GM15510 (cell line): ENCODE results near the gene NSUN7.

Source experiments
- POLR2A ChIP-seq: IDR thresholded peaks from 3 replicates; pipeline ENCODE4 v1.6.1; 2011; ENCODE audit warnings: borderline replicate concordance; ENCODE audit not compliant: insufficient read length; ENCODE audit errors: extremely low read depth

Gene NSUN7

DNA sequence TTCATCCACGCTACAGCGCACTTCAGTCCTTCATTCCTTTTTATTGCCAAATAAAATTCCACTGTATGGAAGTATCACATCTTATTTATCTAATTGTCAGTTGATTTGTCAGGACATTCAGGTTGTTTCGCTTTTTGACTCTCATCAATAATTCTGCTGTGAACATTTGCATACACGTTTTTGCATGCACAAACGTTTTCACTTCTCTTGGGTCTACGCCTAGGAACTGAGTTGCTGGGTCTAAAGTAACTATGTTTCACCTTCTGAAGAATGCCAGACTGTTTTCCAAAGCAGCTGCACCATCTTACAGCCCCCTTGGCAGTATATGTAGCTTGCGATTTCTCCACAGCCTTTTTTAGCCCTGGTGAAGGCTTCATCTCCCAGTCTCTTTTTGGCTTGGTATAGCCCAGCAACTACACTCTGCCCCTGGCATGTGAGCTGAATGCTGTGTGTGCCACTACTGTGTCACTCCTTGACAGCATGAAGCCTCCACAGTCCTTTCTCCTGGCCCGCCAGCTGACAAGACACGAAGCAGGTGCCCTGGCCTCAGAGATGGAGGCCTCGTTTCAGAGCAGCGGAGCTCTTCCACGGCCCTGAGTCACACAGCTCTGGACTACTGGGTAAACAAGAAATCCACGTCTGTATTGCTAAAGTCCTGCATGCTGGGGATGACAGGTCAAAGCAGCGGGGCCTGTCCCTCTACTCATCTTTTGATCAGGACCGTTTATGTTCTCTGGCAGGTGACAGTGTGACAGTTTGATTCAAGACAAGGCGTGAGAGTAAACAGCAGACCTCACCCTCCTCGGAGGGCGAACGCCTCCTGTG, 75.5 kb downstream of the NSUN7 start:
- TF ChIP-seq POLR2A, result no peak

DNA sequence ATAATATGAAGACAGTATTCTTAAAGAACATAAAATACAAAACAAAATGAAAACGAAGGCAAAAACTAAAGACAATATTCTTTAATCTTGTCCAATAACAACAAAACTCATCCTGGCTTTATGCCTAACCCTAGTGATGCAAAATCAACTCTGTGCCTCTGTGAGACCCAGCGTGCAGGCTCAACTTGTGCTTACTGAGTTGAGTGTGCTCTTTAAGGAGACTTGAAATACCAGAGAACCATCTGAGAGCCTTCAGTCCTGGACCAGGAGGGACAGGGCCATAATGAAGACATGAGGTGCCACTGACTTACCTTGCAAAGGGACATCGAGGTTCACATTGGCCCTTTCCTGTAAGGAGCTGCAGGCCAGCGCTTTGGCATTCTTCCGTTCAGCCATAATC, 77.1 kb downstream of the NSUN7 start:
- TF ChIP-seq POLR2A, result no peak

DNA sequence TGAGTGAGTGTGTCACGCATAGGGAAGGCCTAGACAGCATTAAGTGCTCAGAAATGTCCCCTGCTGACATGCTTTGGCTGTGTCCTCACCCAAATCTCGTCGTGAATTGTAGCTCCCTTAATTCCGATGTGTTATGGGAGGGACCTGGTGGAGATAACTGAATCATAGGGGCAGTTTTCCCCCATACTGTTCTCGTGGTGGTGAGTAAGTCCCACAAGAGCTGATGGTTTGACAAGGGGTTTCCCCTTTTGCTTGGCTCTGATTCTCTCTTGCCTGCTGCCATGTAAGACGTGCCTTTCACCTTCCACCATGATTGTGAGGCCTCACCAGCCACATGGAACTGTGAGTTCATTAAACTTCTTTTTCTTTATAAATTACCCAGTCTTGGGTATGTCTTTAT, 78.0 kb downstream of the NSUN7 start:
- TF ChIP-seq POLR2A, result no peak

DNA sequence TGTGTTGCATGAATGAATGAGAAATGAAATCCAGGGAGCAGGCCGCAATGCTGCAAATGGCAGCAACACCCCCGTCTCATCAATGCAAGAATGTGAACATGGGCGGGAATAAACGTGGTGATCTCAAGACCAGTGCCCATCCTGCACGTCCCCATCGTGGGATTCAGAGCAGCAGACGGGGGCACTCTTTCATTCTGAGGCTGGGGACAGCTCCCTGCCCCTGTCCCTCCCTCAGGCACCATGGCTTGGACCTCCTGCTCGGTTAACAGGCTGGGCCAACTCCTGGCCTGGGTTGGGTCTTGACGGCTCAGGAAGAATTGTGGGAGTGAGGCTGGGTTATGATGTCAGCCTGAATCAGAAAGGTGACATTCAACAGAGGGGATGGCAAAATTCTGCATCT, 78.9 kb downstream of the NSUN7 start:
- no peak for TF ChIP-seq POLR2A

GRCh38 chr4:40829586-40829985, 79.8 kb downstream of the NSUN7 start:
- no peak for TF ChIP-seq POLR2A

DNA sequence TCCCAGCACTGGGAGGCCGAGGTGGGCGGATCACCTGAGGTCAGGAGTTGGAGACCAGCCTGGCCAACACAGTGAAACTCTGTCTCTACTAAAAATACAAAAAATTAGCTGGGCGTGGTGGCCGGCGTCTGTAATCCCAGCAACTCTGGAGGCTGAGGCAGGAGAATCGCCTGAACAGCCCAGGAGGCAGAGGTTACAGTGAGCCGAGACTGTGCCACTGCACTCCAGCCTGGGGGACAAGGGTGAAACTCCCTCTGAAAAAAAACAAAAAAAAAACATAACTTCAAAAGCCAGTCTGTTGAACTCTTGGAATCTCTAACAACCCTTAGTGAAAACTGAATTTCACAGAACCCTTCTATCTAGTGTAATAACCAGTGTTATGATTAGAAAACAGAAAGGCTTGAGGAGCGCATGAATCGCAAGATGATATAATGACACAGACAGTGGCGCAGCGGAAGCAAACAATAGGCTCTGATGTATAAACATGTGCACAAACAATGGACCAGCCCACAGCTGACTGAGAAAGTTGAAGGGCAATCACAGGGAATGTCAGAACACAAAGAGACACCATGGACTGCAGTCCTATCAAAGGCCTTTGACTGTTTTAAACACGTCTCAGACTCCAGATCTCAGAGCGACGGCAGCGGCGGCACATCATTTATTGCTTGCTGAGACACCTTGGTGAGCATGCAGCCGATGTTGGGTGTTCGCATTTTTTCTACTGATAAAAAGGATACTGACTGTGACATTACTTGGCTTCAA, 81.6 kb downstream of the NSUN7 start:
- TF ChIP-seq POLR2A, result no peak

DNA sequence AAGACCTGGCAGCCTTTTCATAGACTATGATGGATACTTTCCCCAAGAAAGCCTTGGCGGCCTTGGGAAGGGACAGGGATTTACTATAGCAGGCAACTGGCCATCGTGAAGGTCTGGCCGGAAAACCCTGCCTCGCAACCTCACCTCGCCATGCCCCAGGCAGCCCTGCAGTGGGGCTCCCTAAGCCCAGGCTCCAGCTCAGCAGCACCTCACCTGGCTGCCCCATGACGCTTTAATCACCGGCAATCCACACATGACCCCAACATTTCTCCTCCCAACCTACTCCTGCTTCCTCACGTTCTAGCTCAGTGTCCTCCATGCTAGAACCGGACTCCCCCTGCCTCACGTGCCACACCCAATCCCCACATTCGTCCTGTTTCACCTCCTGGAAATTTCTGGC, 82.4 kb downstream of the NSUN7 start:
- no peak for TF ChIP-seq POLR2A

DNA sequence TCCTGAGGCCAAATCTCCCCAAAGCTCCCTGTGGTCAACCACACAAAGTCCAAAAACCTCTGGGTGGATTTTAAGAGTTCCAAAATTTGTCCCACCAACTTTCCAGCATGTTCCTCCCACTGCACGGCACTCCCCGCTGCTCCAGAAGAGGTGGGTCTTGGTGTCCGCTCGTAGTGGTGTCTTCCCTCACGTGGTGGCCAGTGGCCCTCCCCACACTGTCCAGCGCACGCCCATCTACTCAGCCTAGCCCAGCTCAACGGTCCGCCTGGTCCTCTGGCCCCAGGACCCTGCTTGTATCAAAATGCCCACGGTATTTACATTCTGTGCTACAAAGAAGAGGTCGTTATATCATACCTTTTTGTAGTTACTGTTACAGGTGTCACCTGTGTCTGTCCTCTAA, 83.5 kb downstream of the NSUN7 start:
- no peak for TF ChIP-seq POLR2A

GRCh38 chr4:40837094-40837870, 87.5 kb downstream of the NSUN7 start:
- TF ChIP-seq POLR2A, result no peak

- no peak for TF ChIP-seq POLR2A
These were observed 89.0 kb downstream of the NSUN7 start for GRCh38 chr4:40838742-40839141.

GRCh38 chr4:40840255-40840984, 90.7 kb downstream of the NSUN7 start:
- TF ChIP-seq POLR2A, result no peak

GRCh38 chr4:40840985-40841571, 91.3 kb downstream of the NSUN7 start:
- no peak for TF ChIP-seq POLR2A

- TF ChIP-seq POLR2A, result no peak
These were observed 92.6 kb downstream of the NSUN7 start for GRCh38 chr4:40842318-40842717.
